ENCODE measurements around the gene KLF7.

DNA sequence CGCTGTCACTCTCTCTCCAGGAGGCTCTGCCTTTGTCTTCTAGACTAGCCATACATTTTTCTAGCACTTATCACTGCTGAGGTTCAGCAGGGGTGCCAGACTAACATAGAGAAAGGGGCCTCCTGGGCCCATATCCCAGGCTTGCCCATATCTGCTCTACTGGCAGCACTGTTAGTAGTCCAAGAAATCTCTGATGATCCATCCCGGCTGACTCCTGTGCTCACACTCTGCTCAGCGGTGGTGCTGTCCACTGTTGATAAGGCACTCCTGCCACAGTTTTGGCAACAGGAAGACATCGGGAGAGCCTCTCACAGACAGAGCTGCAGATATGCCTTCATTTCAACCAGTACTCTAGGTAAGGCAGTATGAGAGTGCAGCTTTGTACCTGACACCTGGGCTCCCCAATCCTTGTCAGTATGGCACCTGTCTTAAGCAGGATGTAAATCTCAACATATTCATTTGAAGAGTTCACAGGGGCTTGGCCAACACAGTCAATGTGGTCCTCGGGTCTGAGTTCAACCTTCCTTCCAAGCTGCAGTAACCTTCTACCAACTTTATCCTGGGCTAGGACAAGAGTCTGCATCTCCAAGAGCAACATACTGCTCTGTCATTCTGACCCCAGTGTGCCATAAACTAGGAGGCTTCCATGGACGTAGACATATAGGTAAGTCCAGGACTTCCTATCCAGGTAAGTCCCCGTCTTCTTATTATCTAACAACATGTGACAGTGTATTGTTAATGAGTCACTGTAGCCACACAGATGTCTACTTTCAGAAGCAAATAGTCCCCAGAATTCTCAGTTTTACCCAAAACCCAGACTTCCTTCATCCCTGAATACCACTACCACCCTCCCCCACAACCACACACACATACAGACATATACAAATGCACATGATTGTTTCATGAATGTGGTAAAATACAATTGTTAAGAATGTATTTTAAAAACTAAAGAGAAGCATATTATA, 16.2 kb downstream of the KLF7 start:
- TF ChIP-seq, protein P1, sequence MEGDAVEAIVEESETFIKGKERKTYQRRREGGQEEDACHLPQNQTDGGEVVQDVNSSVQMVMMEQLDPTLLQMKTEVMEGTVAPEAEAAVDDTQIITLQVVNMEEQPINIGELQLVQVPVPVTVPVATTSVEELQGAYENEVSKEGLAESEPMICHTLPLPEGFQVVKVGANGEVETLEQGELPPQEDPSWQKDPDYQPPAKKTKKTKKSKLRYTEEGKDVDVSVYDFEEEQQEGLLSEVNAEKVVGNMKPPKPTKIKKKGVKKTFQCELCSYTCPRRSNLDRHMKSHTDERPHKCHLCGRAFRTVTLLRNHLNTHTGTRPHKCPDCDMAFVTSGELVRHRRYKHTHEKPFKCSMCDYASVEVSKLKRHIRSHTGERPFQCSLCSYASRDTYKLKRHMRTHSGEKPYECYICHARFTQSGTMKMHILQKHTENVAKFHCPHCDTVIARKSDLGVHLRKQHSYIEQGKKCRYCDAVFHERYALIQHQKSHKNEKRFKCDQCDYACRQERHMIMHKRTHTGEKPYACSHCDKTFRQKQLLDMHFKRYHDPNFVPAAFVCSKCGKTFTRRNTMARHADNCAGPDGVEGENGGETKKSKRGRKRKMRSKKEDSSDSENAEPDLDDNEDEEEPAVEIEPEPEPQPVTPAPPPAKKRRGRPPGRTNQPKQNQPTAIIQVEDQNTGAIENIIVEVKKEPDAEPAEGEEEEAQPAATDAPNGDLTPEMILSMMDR (IDR thresholded peaks at IDR 0.05; ENCODE audit: low read depth, low read length, missing input control): no peak
- TF ChIP-seq NR2F2 (IDR thresholded peaks at IDR 0.05) (no peak), YY1 (IDR thresholded peaks at IDR 0.05) (no peak)
- TF ChIP-seq, protein P2, sequence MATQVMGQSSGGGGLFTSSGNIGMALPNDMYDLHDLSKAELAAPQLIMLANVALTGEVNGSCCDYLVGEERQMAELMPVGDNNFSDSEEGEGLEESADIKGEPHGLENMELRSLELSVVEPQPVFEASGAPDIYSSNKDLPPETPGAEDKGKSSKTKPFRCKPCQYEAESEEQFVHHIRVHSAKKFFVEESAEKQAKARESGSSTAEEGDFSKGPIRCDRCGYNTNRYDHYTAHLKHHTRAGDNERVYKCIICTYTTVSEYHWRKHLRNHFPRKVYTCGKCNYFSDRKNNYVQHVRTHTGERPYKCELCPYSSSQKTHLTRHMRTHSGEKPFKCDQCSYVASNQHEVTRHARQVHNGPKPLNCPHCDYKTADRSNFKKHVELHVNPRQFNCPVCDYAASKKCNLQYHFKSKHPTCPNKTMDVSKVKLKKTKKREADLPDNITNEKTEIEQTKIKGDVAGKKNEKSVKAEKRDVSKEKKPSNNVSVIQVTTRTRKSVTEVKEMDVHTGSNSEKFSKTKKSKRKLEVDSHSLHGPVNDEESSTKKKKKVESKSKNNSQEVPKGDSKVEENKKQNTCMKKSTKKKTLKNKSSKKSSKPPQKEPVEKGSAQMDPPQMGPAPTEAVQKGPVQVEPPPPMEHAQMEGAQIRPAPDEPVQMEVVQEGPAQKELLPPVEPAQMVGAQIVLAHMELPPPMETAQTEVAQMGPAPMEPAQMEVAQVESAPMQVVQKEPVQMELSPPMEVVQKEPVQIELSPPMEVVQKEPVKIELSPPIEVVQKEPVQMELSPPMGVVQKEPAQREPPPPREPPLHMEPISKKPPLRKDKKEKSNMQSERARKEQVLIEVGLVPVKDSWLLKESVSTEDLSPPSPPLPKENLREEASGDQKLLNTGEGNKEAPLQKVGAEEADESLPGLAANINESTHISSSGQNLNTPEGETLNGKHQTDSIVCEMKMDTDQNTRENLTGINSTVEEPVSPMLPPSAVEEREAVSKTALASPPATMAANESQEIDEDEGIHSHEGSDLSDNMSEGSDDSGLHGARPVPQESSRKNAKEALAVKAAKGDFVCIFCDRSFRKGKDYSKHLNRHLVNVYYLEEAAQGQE (IDR thresholded peaks at IDR 0.05): peak; percentile 44
- TF ChIP-seq, protein P3, sequence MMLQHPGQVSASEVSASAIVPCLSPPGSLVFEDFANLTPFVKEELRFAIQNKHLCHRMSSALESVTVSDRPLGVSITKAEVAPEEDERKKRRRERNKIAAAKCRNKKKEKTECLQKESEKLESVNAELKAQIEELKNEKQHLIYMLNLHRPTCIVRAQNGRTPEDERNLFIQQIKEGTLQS (IDR thresholded peaks at IDR 0.05): no peak
- TF ChIP-seq, protein P4, sequence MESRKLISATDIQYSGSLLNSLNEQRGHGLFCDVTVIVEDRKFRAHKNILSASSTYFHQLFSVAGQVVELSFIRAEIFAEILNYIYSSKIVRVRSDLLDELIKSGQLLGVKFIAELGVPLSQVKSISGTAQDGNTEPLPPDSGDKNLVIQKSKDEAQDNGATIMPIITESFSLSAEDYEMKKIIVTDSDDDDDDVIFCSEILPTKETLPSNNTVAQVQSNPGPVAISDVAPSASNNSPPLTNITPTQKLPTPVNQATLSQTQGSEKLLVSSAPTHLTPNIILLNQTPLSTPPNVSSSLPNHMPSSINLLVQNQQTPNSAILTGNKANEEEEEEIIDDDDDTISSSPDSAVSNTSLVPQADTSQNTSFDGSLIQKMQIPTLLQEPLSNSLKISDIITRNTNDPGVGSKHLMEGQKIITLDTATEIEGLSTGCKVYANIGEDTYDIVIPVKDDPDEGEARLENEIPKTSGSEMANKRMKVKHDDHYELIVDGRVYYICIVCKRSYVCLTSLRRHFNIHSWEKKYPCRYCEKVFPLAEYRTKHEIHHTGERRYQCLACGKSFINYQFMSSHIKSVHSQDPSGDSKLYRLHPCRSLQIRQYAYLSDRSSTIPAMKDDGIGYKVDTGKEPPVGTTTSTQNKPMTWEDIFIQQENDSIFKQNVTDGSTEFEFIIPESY (IDR thresholded peaks at IDR 0.05): no peak

All from liver (tissue), 3 donors.